Kidney (tissue), 14 donors: Measurements from ENCODE around the gene ILRUN. TPM values are rescaled to one million over a fixed set of nuclear protein-coding genes. Genes with fewer than 3 reads are reported as not detected.
"Not testable (repeated sequence)": the region's sequence is repeated elsewhere in the genome, so short reads cannot be mapped to it uniquely, and the experiment has no call there.

Source experiments
- DNase-seq, 5 donors: peaks; one replicate each; pipeline ENCODE4 v3.0.0-alpha.2; 2013 to 2020
- FAIRE-seq: peaks from 2 replicates; lab custom pipeline; 2012; peaks lifted over from hg19 to GRCh38; lab: Jason Lieb, UNC
- H3K27ac ChIP-seq, 2 donors: one replicate each; pipeline ENCODE4 v1.7.0; 2013; ENCODE audit warnings: low read depth in 2 of 2, low read length in 2 of 2, inconsistent platforms in 1 of 2
- H3K27me3 ChIP-seq: one replicate; pipeline ENCODE4 v1.7.1; 2013; ENCODE audit warnings: low read length, inconsistent platforms; ENCODE audit not compliant: control insufficient read depth, insufficient read depth
- H3K36me3 ChIP-seq, 3 donors: one replicate each; pipeline versions ENCODE4 v1.7.0 to v1.7.1; 2013; ENCODE audit warnings: low read length in 3 of 3, control low read depth in 1 of 3, inconsistent platforms in 1 of 3; ENCODE audit not compliant: insufficient read depth in 3 of 3, control insufficient read depth in 2 of 3
- H3K4me1 ChIP-seq, 3 donors: one replicate each; pipeline versions ENCODE4 v1.7.0 to v1.7.1; 2013; ENCODE audit warnings: low read length in 3 of 3, inconsistent platforms in 1 of 3, low read depth in 1 of 3; ENCODE audit not compliant: control insufficient read depth in 2 of 3, insufficient read depth in 2 of 3
- H3K4me3 ChIP-seq, 3 donors: one replicate each; pipeline versions ENCODE4 v1.7.0 to v1.8.1; 2013; ENCODE audit warnings: low read length in 3 of 3, control low read depth in 1 of 3, inconsistent platforms in 1 of 3
- H3K9ac ChIP-seq, 3 donors: one replicate each; pipeline versions ENCODE4 v1.7.0 to v1.7.1; 2013; ENCODE audit warnings: low read length in 3 of 3, control low read depth in 1 of 3, inconsistent platforms in 1 of 3
- H3K9me3 ChIP-seq, 3 donors: one replicate each; pipeline versions ENCODE4 v1.7.0 to v1.7.1; 2013; ENCODE audit warnings: low read length in 3 of 3, control low read depth in 1 of 3, inconsistent platforms in 1 of 3; ENCODE audit not compliant: control insufficient read depth in 2 of 3, insufficient read depth in 1 of 3
- CTCF ChIP-seq: IDR thresholded peaks from 3 replicates; pipeline ENCODE4 v1.5.1; 2012; ENCODE audit warnings: mild to moderate bottlenecking, moderate library complexity, borderline replicate concordance; ENCODE audit not compliant: insufficient read depth; ENCODE audit errors: extremely low read depth
- intact Hi-C: fragments of 100-400 bp; cut with DNase I; formaldehyde crosslinking; loops from one replicate; pipeline ENCODE4 v1.11.1; 2022
- polyA plus RNA-seq: library from polyadenylated mRNA; stranded (reverse); fragments of 350-450 nt; fragmentation: Illumina TruSeq; extraction: RNeasy Lipid Tissue Mini Kit (QIAGEN cat#74804); gene quantifications from one replicate; pipeline ENCODE4 v1.2.3, GENCODE V29; 2014; ENCODE audit warnings: low read depth, low replicate concordance; ENCODE audit not compliant: insufficient read depth
- total RNA-seq: library from RNA; stranded (reverse); fragmentation: NEBNext Ultra II Directional; extraction: Animal tissue kit (Norgen Biotek cat#: 25700); gene quantifications from one replicate; pipeline ENCODE4 v1.2.1, GENCODE V29; 2021
- donor health status: control.
- donor health status: control.
- donor health status: control.
- donor health status: control.
- donor health status: control.
- donor health status: DM: yes; HTN: yes; CAD: no.
- donor health status: Normal renal cell carcinoma (clear cell type).

Gene ILRUN
- total and polyA plus RNA-seq, 2 donors from 2014 or later, result 52.4 to 55.7 TPM

- TF ChIP-seq CTCF, result no peak
- no peak overlapping the region for H3K27ac ChIP-seq
- DNase-seq (no peak), FAIRE-seq (no peak)
- H3K9ac ChIP-seq, result no peak overlapping the region
- no peaks in the 10 kb centered on the region for H3K36me3 ChIP-seq
- intact Hi-C loops, result no loop called here
- H3K4me1 ChIP-seq, result peaks cover 0 to 7% (median 5%) of the 10 kb centered on the region in 3 donors
- no peaks in the 10 kb centered on the region for H3K9me3 ChIP-seq
- no peaks in the 10 kb centered on the region for H3K27me3 ChIP-seq
- H3K4me3 ChIP-seq, result no peak overlapping the region
Measured at GRCh38 chr6:34671801-34672656, 24.5 kb downstream of the ILRUN start.

GRCh38 chr6:34671367-34671766 is 25.2 kb downstream of the ILRUN start:
- intact Hi-C loops, result no loop called here
- FAIRE-seq (no peak), DNase-seq (no peak)
- Histone ChIP-seq H3K9me3 (no peaks in the 10 kb centered on the region), H3K4me3 (no peak overlapping the region), H3K27ac (no peak overlapping the region), H3K36me3 (no peaks in the 10 kb centered on the region), H3K9ac (no peak overlapping the region), H3K4me1 (peaks cover 0 to 11% (median 7%) of the 10 kb centered on the region in 3 donors), H3K27me3 (no peaks in the 10 kb centered on the region)
- no peak for TF ChIP-seq CTCF

GRCh38 chr6:34668799-34669198 is 27.8 kb downstream of the ILRUN start:
- intact Hi-C loops, H3K9ac ChIP-seq, H3K27ac ChIP-seq, H3K4me3 ChIP-seq, H3K36me3 ChIP-seq, FAIRE-seq, DNase-seq, H3K27me3 ChIP-seq, H3K9me3 ChIP-seq: not testable (repeated sequence)
- H3K4me1 ChIP-seq, result peaks cover 0 to 29% (median 13%) of the 10 kb centered on the region in 3 donors

- Histone ChIP-seq H3K9me3 (no peaks in the 10 kb centered on the region), H3K4me1 (peaks cover 0 to 31% (median 11%) of the 10 kb centered on the region in 3 donors), H3K27ac (no peak overlapping the region), H3K27me3 (no peaks in the 10 kb centered on the region), H3K36me3 (no peaks in the 10 kb centered on the region), H3K4me3 (no peak overlapping the region), H3K9ac (no peak overlapping the region)
- FAIRE-seq (no peak), DNase-seq (no peak)
- intact Hi-C loops, result no loop called here
- no peak for TF ChIP-seq CTCF
Measured at GRCh38 chr6:34667481-34668238, 28.9 kb downstream of the ILRUN start.
